ENCODE measurements around the gene RERE. TPM values are rescaled to one million over a fixed set of nuclear protein-coding genes. Genes with fewer than 3 reads are reported as not detected.
A peak's percentile ranks its signal among the peaks of the same experiment; 100 is the strongest.

Gene RERE
- total and polyA plus RNA-seq, 2 donors (not counting 3 experiments of a cell fraction or from before 2014, with no cell fraction given) = 14.1 to 113 TPM

GRCh38 chr1:8682573-8682972 is 134.9 kb downstream of the RERE start:
- H3K4me2 ChIP-seq (ENCODE audit: insufficient read depth, low read length) = no peak overlapping the region
- peaks cover 32% of the 10 kb centered on the region for H3K4me1 ChIP-seq (ENCODE audit: control insufficient read depth, extremely low read depth, insufficient read depth, low read length)
- no peak overlapping the region for H2AFZ ChIP-seq (ENCODE audit: low read depth, low read length)
- H3K36me3 ChIP-seq (ENCODE audit: control insufficient read depth in 2 of 2, extremely low read depth in 1 of 2, insufficient read depth in 2 of 2, low read length in 2 of 2) = no peaks in the 10 kb centered on the region
- H3K9ac ChIP-seq (replicated peaks; ENCODE audit: extremely low read depth, insufficient read depth, low read length) = no peak overlapping the region
- CTCF ChIA-PET = no interaction called here
- H3K79me2 ChIP-seq (ENCODE audit: control insufficient read depth, insufficient read depth, low read length) = peaks cover 85% of the 10 kb centered on the region
- H3K27ac ChIP-seq (ENCODE audit: insufficient read depth, low read depth, low read length) = no peak overlapping the region
- H3K9me1 ChIP-seq (replicated peaks; ENCODE audit: control insufficient read depth, extremely low read depth, insufficient read depth, low read length) = peaks cover 2% of the 10 kb centered on the region
- FAIRE-seq = no peak
- H3K4me3 ChIP-seq (replicated peaks in 1 of 3; ENCODE audit: insufficient read depth in 1 of 3, low read depth in 1 of 3, low read length in 3 of 3) = no peak overlapping the region
- BruUV-seq (replicated peaks) = no TSS peak
- H3K27me3 ChIP-seq (ENCODE audit: control insufficient read depth in 2 of 2, insufficient read depth in 2 of 2, low read length in 2 of 2) = no peaks in the 10 kb centered on the region
- intact Hi-C loops (cut with micrococcal nuclease) (no loop called here), dilution Hi-C loops (cut with MboI; ENCODE audit: extremely low pct_ligation_motif_present, low sequenced_read_pairs) (no loop called here)
- POLR2A ChIA-PET = no interaction called here
- no peaks in the 10 kb centered on the region for H3K9me3 ChIP-seq (replicated peaks; ENCODE audit: control insufficient read depth, insufficient read depth, low read length)
- peaks cover 8% of the 10 kb centered on the region for H4K20me1 ChIP-seq (replicated peaks; ENCODE audit: control insufficient read depth, extremely low read depth, insufficient read depth, low read length)
- DNase-seq (ENCODE audit: low read depth, low spot score) = no peak
- no peak for TF ChIP-seq FOS (IDR thresholded peaks at IDR 0.05; ENCODE audit: borderline replicate concordance, insufficient read depth, low read length)
- peak; percentile 10 for TF ChIP-seq JUN (IDR thresholded peaks at IDR 0.05; ENCODE audit: borderline replicate concordance, insufficient read depth, insufficient read length, low read depth)
- no peak for TF ChIP-seq CTCF (IDR thresholded peaks at IDR 0.05; ENCODE audit: extremely low read depth in 1 of 2, insufficient read depth in 1 of 2, low read depth in 1 of 2, low read length in 2 of 2)
- no peak for TF ChIP-seq GATA2 (IDR thresholded peaks at IDR 0.05; ENCODE audit: insufficient read depth, insufficient read length, low read depth, low read length)
- no peak for TF ChIP-seq POLR2A (IDR thresholded peaks at IDR 0.05; ENCODE audit: low read depth, low read length)

- Histone ChIP-seq H3K36me3 (ENCODE audit: control insufficient read depth in 2 of 2, extremely low read depth in 1 of 2, insufficient read depth in 2 of 2, low read length in 2 of 2) (no peaks in the 10 kb centered on the region), H3K27ac (ENCODE audit: insufficient read depth, low read depth, low read length) (no peak overlapping the region), H3K9me1 (replicated peaks; ENCODE audit: control insufficient read depth, extremely low read depth, insufficient read depth, low read length) (peaks cover 2% of the 10 kb centered on the region), H3K4me3 (replicated peaks in 1 of 3; ENCODE audit: insufficient read depth in 1 of 3, low read depth in 1 of 3, low read length in 3 of 3) (no peak overlapping the region), H3K9ac (replicated peaks; ENCODE audit: extremely low read depth, insufficient read depth, low read length) (no peak overlapping the region), H3K9me3 (replicated peaks; ENCODE audit: control insufficient read depth, insufficient read depth, low read length) (no peaks in the 10 kb centered on the region), H3K27me3 (ENCODE audit: control insufficient read depth in 2 of 2, insufficient read depth in 2 of 2, low read length in 2 of 2) (no peaks in the 10 kb centered on the region), H3K4me1 (ENCODE audit: control insufficient read depth, extremely low read depth, insufficient read depth, low read length) (peaks cover 25% of the 10 kb centered on the region), H3K79me2 (ENCODE audit: control insufficient read depth, insufficient read depth, low read length) (peaks cover 86% of the 10 kb centered on the region), H3K4me2 (ENCODE audit: insufficient read depth, low read length) (no peak overlapping the region), H4K20me1 (replicated peaks; ENCODE audit: control insufficient read depth, extremely low read depth, insufficient read depth, low read length) (peaks cover 8% of the 10 kb centered on the region), H2AFZ (ENCODE audit: low read depth, low read length) (no peak overlapping the region)
- TF ChIP-seq EZH2 (IDR thresholded peaks at IDR 0.05; ENCODE audit: borderline replicate concordance, low read depth, low read length, severe bottlenecking) (no peak), POLR2AphosphoS5 (IDR thresholded peaks at IDR 0.05; ENCODE audit: insufficient read depth, low read depth, low read length) (no peak), POLR2A (IDR thresholded peaks at IDR 0.05; ENCODE audit: low read depth, low read length) (no peak), JUN (IDR thresholded peaks at IDR 0.05; ENCODE audit: borderline replicate concordance, insufficient read depth, insufficient read length, low read depth) (no peak), GATA2 (IDR thresholded peaks at IDR 0.05; ENCODE audit: insufficient read depth, insufficient read length, low read depth, low read length) (no peak), MYC (IDR thresholded peaks at IDR 0.05; ENCODE audit: low read depth, low read length) (no peak), FOS (IDR thresholded peaks at IDR 0.05; ENCODE audit: borderline replicate concordance, insufficient read depth, low read length) (no peak), MAX (IDR thresholded peaks at IDR 0.05; ENCODE audit: insufficient read depth, insufficient read length) (no peak), CTCF (IDR thresholded peaks at IDR 0.05; ENCODE audit: extremely low read depth in 1 of 2, insufficient read depth in 1 of 2, low read depth in 1 of 2, low read length in 2 of 2) (no peak)
- no TSS peak for BruUV-seq (replicated peaks)
- ChIA-PET POLR2A (no interaction called here), CTCF (interaction anchor here (1.3 kb wide), 1 partner anchor 120 kb away, joined by 5 read pairs; no protein-coding TSS in a partner anchor)
- FAIRE-seq = no peak
- dilution Hi-C loops (cut with MboI; ENCODE audit: extremely low pct_ligation_motif_present, low sequenced_read_pairs) (no loop called here), intact Hi-C loops (cut with micrococcal nuclease) (no loop called here)
- no peak for DNase-seq (ENCODE audit: low read depth, low spot score)
Observed at GRCh38 chr1:8681911-8682310, 135.5 kb downstream of the RERE start.
